GDM1 (cell line): Measurements from ENCODE around the gene MED23.

Experiments
- DNase-seq: peaks from one replicate; lab custom pipeline; 2025; lab: John Stamatoyannopoulos, UW

The MED23 gene

DNA sequence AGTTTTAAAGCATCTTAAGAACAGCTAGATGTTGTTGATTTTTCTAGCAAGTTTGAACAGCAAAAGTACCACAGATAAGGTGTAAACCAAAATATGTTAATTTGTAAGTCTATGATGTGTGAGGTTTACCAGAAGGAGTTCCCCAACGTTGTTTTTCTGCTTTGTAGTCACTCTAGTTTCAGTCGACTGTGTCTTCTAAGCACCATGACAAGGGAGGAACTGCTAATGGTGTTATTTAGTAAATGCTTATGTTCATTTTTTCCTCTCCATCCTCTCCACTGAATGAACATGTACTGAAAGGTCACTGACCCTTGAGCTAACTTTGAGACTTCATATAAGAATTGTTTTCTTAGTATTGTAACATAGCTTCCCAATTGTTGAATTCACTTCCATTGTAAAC, 12.1 kb upstream of the MED23 start:
- no peak for DNase-seq

DNA sequence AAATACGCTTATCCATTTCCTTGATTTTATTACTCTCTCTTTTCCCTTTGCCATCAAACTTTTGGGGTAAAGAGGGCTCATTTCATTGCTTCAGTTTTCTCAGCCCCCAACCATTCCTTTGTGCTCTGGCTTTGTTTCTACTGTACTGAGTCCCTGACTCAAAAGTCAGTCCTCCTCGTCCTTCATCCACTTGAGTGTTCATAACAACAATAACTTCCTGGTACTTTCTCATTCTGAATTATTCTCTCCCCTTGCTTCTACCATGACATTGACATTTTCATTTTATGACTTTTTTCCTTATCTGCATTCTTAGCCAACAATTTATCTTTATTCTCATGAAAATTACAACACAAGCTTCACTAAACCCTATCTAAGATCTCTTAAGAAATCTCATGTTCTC, 10.0 kb upstream of the MED23 start:
- no peak for DNase-seq

DNA sequence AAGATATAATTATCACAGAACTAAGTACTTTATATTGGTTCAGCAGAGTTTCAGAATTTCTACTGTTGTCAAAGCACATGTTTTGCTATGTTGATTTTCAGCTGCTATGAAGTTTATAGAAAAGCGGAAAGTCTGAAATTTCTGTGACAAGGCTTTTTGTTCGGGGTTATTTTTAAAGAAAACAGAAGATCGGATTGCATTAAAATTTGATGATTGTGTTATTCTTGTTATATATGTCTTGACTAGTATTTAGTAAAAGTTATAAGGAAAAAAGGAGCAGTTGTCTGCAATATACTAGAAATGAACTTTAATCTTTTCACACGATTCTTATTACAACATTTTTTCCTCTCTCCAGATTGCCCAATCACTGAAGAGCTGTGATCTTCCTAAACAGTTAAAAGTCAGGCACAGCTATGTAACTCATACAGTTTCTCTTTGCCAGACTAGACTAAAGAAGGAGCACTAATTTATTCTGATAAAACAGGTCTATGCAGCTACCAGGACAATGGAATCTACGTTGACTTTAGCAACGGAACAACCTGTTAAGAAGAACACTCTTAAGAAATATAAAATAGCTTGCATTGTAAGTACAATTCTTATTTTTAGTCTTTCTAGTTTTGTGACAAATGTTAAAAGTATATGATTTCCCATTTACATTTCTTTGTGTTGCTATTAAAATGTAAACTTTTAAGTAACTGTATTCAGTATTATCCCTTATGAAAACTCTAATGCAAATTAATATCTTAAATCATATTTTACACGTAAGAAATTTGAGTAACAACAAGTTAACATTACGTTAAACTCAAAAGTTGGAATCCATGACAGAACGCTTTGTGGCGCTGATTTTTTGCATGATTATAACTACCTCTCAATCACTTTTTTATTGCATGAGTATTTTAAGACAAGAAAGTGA, 9.1 kb upstream of the MED23 start, which contains the start of gene ENPP3:
Gene ENPP3, plus strand, starts transcription at position 423 of the 913 bp plus-strand sequence. Its CDS starts 83 bp downstream, at position 506.
- DNase-seq, result no peak

DNA sequence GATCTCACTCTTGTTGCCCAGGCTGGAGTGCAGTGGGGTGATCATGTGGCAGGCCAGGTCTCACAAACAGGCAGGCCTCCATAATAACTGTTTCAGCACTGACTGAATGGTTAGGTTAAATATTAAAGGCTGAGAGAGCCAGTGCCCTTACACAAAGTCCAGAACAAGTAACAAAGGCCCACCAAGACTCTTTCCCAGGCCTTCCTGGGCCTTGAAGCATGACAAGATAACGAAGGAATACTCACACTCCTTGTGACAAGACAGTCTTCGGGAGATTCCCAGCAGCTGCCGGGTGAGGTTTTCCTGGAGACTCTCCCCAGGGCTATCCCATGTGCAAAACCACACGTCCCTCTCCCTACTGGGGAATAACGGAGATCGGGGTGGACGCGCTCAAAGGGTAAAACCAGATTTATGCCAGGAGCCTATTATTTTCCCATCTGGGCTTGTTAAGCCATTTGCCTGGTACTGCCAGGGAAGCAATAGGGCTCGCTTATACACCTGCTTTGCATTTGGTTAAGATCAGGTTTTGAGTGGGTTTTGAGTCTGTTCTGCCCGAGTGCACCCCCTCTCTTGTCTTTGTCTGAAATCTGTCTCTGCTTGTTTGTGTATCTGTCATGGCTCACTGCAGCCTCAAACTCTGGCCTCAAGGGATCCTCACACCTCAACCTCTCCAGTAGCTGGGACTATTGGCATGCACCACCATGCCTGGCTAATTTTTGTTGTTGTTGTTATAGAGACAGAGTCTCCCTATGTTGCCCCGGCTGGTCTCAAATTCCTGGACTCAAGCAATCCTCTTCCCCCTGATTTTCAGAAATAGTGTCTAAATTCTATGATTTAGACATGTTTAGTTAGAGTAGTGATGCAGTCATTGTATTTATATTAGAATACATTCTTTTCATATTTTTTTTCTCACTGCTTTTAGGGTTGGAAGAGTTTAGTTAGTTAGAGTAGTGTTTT, 7.6 kb upstream of the MED23 start:
- DNase-seq, result no peak

DNA sequence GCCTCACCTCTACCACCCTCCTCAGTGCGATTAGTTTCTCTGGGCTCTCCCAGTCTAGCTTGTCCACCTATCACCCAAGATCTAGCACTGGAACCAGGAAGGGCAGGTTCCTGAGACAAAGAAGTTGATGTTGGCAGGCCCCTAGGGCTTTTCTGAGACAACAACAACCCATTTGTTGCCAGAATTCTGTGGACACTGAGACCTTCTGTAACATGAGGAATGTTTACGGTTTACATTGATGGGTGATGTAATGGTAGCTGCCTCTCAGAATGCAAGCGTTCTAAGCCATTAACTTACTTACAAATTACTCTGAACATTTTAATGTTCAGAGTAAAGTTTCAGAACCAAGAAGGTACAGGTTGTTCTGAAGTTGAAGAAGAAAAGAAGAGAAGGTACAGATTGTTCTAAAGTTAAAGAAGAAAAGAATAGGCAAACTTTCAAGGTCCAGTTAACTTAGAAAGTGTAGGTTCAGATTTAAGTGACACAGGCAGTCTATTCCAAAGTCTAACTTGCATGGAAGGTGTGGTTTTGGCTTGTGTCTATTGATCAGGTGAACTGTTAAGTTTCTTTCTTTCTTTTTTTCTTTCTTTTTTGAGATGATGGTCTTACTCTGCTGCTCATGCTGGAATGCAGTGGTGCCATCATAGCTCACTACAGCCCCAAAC, 3.7 kb upstream of the MED23 start:
- DNase-seq, result no peak

- no peak for DNase-seq
These were observed 1.6 kb upstream of the MED23 start for GRCh38 chr6:131629651-131630050.

- no peak for DNase-seq
These were observed 684 bp upstream of the MED23 start for GRCh38 chr6:131628726-131629125.

GRCh38 chr6:131615275-131615674, 12.8 kb downstream of the MED23 start:
- DNase-seq, result no peak

GRCh38 chr6:131613296-131613925, 14.6 kb downstream of the MED23 start:
- no peak for DNase-seq

- no peak for DNase-seq
These were observed 25.2 kb downstream of the MED23 start for GRCh38 chr6:131602781-131603312.

DNA sequence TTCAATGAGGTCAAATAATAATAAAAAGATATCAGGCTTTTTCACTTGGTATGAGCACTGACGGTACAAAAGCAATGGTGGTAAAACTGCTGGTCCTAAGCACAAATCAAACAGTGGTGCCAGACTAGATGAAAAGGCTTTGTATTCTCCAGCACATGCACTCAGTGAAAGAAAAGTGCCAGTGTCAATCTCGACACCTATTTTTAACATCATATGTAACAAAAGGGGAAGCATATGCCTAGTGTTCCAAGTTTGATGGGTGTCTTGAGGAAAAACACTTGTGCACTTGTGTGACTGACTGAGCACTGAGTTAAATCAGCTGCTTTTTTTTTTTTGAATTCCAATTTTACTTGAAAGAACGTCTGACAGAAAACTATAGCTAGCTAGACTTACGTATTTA, 27.3 kb downstream of the MED23 start:
- no peak for DNase-seq

GRCh38 chr6:131597446-131597845, 30.6 kb downstream of the MED23 start:
- no peak for DNase-seq

- DNase-seq, result no peak
These were observed 34.0 kb downstream of the MED23 start for GRCh38 chr6:131594074-131594473.

- DNase-seq, result no peak
These were observed 35.1 kb downstream of the MED23 start for GRCh38 chr6:131592935-131593334.

DNA sequence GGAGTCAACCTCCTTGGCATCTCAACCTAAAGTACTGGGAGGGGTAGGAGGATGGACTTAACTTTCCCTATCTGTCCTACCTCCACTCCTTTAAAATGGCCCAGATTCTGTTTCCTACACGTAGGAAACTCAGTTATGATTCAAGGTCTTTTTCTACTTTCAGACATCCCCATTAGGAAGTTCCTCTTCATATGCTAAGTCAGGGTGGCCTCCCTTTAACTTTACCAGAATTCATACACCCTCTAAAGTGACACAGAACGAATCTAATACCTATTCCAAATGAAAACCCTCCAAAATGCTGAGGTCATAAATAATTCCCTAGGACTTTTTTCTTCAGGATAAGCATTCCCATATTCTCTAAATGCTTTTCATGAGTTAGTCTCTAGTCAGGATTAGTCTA, 39.4 kb downstream of the MED23 start:
- no peak for DNase-seq

- DNase-seq, result no peak
These were observed 40.1 kb downstream of the MED23 start for GRCh38 chr6:131587909-131588308.

DNA sequence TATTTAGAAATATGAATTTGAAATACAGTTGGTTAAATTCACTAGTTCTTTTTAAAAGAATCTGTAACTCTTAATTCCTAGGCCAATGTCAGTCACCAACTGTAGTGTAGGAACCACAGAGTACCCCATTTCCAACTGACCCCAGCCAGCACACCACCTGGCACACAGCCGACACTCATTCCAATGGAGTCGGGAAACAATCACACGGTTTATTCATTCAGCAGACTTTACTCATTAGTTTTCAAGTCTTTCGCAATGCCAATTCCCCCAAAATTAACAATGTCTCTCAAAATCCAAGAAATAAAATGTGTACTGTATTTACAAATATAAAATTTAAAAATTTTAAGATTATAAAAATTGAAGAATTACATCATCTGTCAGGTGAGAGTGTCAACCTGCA, 41.5 kb downstream of the MED23 start:
- no peak for DNase-seq

DNA sequence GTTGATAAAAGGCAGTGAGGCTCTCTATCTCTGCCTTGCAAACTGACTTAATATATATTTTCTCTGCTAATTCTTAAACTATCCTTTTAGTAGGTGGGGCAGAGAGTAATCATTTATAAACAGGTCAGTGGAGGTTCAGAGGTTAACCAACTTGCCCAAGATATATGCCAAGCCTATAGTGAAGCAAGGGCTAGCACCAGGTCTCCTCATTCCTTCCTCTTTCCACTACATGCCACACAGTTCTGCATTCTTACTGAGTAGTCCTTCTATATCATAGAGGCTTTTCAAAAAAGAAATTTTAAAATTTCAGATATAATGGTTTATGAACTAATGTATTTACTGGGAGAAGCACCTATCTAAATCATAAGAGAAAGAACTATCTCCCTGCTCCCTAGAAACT, 46.5 kb downstream of the MED23 start:
- DNase-seq, result no peak

DNA sequence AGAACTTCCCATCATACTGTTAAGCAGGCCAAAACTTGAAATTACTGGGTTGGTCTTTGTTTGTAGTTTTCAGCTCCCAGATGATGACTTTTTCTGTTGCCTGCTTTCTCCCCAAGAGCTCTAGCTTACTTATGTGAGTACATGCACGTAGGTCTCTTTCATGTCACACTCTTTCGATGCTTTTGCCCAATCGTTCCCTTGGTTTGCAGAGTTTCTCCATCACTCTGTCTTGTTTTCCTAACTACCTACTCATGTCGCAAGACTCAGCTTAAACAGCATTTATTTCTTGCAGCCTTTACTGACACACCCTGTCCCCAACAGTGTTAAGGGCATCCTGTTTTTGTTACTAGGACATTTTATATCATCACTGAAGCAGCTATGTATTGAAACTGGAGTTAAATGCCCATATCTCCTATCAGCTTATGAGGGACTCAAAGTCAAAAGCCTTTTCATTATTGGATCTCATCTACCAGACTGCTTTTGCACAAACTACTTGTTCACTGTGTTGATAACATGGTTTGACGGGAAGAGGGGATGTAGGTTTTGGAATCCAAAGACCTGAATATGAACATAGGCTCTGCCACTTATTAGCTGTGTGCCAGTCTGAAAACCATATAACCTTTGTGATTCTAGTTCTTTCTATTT, 52.1 kb downstream of the MED23 start:
- DNase-seq, result no peak

DNA sequence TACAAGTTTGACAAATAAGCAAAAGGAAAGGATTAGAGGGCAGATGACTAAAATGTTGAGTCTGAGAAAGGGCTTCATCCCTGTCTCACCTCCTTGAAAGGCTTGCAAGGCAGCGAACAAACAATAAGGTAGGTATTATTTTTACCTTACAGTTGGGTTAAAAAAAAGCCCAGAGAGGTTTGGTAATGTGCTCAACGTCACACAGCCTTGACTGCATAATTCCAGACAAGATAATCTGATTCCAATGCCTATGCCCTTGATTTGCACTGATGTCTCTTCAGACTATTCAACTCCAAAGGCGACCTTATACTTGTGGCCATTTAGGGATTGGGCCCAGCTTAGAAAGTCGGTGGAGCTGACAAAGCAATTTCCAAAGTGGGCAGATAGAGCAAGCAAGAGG, 53.4 kb downstream of the MED23 start:
- no peak for DNase-seq

- no peak for DNase-seq
These were observed 53.9 kb downstream of the MED23 start for GRCh38 chr6:131574133-131574532.
